GM10266 (cell line): ENCODE results near the gene TAS2R41.

Experiments used
- DNase-seq: peaks from one replicate; pipeline ENCODE4 v3.0.0; 2012; ENCODE audit errors: extremely low spot score
- CTCF ChIP-seq: IDR thresholded peaks from 2 replicates; pipeline ENCODE4 v1.5.1; 2012; ENCODE audit warnings: mild to moderate bottlenecking, low read depth; ENCODE audit not compliant: control insufficient read depth, insufficient read depth; ENCODE audit errors: missing control alignments

Gene TAS2R41

DNA sequence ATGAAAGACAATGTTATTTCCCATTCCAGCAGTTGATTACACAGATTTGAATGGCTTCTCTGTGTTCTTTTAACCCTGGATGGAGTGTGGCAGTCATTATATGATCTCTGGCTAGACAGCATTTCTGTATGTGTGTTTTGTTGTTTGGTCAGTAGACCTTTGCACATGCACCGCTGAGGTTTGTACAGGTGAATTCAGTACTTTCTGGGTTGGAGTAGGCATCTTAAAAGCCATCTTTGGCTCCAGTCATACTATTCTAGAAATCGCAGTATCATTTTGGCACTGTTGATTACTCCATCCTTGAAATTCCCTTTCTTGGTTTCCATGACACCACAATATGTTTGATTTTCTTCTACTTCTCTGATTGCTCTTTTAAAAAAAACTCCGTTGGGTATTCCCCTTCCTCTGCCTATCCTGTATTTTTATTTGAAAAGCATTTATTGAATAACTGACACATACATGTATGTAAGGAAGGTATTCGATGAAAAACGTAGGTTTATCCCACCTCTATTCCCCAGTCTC is 29.9 kb downstream of the TAS2R41 start:
- DNase-seq: no peak
- no peak for TF ChIP-seq CTCF

DNA sequence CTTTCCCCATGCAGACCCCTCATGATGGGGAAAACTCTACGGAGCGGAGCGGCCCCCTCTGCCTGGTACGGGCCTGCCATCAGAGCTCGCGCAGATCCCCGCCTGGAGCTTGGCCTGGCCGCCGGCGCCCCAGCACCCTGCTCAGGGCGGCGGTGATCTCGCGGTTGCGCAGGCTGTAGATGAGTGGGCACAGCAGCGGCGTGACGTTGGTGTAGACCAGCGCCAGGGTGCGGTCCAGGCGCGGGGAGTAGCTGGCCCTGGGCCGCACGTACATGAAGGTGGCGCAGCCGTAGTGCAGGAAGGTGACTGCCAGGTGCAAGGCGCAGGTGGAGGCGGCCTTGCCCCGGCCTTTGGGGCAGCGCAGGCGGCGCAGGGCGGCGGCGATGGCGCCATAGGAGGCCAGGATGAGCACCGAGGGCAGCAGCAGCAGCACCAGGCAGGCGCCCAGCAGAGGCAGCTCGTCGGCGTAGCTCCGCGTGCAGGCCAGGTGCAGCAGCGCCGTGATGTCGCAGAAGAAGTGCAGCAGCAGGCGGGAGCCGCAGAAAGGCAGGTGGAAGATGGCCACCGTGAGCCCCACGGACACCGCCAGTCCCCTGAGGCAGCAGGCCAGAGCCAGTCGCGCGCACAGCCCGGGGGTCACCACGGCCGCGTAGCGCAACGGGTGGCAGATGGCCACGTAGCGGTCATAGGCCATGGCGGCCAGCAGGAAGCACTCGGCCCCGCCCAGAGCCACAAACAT is 33.4 kb downstream of the TAS2R41 start:
- no peak for TF ChIP-seq CTCF
- DNase-seq: no peak

DNA sequence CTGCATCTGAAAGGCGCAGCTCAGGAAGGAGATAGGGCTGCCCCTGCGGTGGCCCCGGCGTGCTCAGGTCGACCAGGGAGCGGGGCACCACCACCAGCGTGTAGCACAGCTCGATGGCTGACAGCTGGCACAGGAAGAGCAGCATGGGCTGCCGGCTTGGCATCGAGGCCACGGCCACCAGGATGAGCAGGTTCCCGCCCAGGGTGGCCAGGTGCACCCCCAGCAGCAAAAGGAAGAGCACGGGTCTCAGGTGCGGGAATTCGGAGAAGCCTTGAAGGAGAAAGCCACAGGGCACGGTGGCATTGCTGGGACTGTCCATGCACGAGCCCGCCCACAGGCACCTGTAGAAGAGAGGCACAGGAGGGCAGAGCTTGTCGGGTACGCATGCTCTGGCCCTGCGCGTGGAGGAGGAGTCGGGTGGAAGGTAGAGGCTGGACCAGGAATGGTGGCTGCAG is 33.9 kb downstream of the TAS2R41 start:
- DNase-seq: no peak
- no peak for TF ChIP-seq CTCF

DNA sequence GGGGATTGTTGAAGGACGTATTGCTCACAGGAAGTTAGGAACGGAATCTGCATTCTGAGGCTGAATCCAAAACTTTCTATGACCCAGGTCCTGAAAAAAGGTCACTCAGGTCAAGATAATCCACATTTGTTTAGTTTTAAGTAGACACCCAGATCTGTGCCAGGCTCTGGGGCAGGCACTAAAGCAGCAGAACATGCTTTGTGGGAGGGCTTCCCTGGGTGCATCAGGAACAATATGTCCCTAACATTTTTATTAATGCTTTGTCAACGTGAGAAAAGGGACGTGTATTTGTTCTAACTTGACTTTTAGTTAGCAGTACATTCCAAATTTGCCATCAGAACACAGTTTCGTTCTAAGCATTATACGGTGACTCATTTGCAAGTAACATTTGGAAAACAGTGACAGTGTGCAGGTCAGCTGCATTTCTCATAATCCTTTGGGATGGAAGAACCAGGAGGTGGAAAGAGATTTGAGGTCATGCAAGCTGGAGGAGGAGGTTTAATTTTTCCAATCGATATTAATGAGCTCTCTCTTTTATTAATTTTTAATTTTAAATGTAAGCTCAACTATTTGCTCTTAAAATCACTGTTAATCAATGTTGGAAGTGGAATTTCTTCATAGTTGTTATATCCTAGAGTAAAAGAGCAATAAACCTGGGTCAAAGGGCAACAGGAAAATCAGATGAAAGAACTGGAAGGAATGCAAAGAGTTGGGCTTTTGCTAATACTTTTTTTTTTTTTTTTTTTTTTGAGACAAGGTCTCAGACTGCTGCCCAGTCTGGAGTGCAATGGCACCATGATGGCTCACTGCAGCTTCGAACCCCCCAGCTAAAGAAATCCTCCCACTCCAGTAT is 35.0 kb downstream of the TAS2R41 start:
- no peak for TF ChIP-seq CTCF
- no peak for DNase-seq

- no peak for TF ChIP-seq CTCF
- no peak for DNase-seq
Observed at GRCh38 chr7:143514487-143514886, 36.8 kb downstream of the TAS2R41 start.

DNA sequence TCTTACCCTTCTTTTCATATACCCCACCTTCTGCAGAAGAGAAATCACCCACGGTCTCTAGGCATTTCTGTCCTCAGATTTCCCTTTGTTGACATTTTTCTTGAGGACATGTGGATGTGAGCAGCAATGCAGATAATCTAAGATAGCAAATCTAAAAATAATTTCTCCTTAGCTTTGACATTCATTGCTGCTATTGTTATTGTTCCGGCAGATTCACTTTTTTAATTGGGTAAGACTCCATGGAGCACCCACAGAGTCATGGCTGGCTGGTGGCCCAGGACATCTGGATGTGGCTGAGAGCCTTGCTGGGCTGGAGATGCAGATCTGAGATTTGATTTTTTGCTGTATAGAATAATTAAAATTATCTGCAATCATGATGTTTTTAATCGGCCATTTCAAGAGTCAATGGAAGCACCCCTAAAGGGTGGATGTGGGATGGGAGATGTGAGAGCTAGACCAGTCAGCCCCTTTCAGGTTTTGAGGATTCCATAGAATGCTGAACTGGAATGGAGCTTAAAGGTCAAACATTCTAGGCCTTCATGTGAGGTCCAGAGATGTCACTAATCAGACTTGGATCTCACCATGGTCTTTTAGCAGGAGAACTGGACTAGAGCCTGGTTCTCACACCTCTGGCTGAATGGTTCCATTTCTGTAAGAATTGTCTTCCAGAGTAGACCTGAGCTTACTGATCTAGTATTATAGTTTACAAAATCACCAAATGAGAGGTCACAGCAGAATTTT is 37.5 kb downstream of the TAS2R41 start:
- no peak for DNase-seq
- TF ChIP-seq CTCF: no peak
